Activated CD8-positive, alpha-beta memory T cell treated with anti-CD3 and anti-CD28 coated beads for 24 hours (primary cell): Measurements from ENCODE around the gene LHX1.

Experiments used
- DNase-seq: peaks from one replicate; pipeline ENCODE4 v3.0.0-alpha.2; 2020

The LHX1 gene

GRCh38 chr17:36975922-36976515 lies 38.7 kb downstream of the LHX1 start:
- DNase-seq = no peak

DNA sequence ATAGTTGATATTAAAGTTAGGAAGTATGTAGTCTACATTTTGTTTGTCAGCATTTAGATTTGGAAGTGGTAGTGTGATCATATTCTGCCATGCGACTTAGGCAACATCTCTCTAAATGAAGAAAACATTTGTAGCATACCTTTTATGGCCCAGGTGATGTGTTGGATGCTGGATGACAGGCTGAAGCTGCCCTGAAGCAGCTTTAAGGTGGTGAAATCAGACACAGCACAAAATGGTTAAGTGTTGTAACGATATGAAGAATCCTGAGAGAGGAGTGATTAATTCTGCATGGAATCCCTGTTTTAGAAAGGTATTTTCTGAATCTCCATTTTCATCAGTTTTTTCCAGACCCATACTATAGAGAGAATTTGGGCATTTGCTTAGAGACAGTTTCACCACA lies 39.8 kb downstream of the LHX1 start:
- no peak for DNase-seq

- no peak for DNase-seq
Measured at GRCh38 chr17:36977568-36977967, 40.3 kb downstream of the LHX1 start.

DNA sequence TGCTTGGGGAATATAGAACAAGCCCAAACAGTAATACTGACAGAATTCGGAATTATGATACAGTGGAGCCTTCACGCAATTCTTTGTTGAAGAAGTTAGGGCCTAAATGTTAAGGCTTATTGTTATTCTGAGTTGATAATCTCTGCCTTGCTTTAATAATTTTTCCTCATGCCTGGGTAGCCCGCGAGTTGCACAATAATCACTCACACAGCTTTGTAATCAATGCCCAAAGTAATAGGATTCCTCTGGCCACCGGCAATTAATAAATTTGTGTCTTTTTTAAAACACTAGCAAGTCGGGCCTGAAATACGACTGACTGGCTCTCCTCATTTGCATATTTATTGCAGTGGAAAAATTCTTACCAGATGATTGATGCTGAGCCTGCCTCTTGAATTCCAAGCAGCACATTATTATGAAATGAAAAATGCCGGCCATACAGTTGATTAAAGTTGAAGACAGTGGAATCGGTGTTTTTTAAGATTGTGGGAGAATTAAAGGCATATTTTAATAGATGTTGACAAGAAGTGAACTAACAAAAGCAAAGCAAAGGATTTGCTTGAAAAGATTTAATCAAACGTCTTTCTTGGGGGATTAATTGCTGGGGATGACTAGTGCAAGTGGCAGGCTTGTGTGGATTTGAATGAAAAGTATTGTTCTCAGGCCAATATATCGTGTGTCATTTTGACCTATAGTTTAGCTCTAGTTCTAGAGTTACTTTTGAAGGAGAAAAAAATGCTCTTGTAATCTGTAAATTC lies 41.7 kb downstream of the LHX1 start:
- no peak for DNase-seq

- DNase-seq = no peak
Measured at GRCh38 chr17:36979565-36979941, 42.3 kb downstream of the LHX1 start.

GRCh38 chr17:36980280-36980761 lies 43.0 kb downstream of the LHX1 start:
- DNase-seq = no peak

GRCh38 chr17:36983618-36984017 lies 46.3 kb downstream of the LHX1 start:
- DNase-seq = no peak

DNA sequence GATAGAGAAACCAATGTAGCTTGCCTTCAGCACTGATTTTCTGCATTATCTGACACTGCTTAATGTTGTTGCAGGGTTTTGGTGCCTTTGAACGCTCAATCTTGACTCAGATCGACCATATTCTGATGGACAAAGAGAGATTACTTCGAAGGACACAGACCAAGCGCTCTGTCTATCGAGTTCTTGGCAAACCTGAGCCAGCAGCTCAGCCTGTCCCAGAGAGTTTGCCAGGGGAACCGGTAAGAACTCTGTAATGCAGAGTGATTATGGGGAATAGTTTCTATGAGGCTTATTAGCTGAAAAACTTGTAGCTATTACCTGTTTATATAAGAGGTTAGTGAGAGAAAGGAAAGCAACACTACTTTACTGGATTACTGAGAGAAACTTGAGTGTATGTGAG lies 51.9 kb downstream of the LHX1 start:
- no peak for DNase-seq

- no peak for DNase-seq
Measured at GRCh38 chr17:36992701-36993100, 55.4 kb downstream of the LHX1 start.

DNA sequence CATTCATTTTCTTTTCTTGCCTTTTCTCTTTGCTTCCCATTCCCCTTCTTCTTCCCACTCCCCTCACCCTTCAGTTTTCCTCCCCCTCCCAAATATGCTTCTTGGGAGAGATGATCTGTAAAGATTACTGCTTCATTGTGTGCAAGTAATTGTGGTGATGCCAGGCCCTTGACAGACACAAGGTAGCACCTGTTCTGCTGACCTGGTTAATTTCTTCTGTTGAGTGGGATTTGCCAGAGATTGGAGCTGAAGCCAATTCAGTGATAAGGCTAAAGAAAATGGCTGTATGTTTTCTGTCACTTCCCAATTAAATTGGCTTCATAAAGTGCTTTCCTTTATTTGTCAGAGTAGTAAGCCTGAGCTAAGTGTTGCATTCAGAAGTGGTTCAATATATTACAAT lies 56.0 kb downstream of the LHX1 start:
- no peak for DNase-seq
